H9 (cell line): ENCODE results near the gene PRR35. TPM values are rescaled to one million over a fixed set of nuclear protein-coding genes. Genes with fewer than 3 reads are reported as not detected.

Experiments
- DNase-seq: peaks from one replicate; pipeline ENCODE4 v3.0.0-alpha.2; 2017
- H2AFZ ChIP-seq: one replicate; pipeline ENCODE4 v1.6.1; 2013; ENCODE audit warnings: mild to moderate bottlenecking, low read length, control low read depth, moderate library complexity
- H2AK5ac ChIP-seq: 2 replicates; pipeline ENCODE4 v1.6.1; 2013; ENCODE audit warnings: low read length, control low read depth, mixed read lengths; ENCODE audit not compliant: insufficient read length
- H2BK120ac ChIP-seq: one replicate; pipeline ENCODE4 v1.6.1; 2013; ENCODE audit warnings: low read depth, mild to moderate bottlenecking, low read length, control low read depth, inconsistent platforms; ENCODE audit not compliant: poor library complexity, severe bottlenecking
- H2BK12ac ChIP-seq: 2 replicates; pipeline ENCODE4 v1.6.1; 2013; ENCODE audit warnings: low read length, control low read depth, mixed read lengths, low read depth; ENCODE audit not compliant: insufficient read length
- H2BK15ac ChIP-seq: 2 replicates; pipeline ENCODE4 v1.6.1; 2013; ENCODE audit warnings: low read depth, low read length, control low read depth
- H2BK20ac ChIP-seq: one replicate; pipeline ENCODE4 v1.6.1; 2013; ENCODE audit warnings: low read depth, mild to moderate bottlenecking, low read length, control low read depth, inconsistent platforms; ENCODE audit not compliant: poor library complexity, severe bottlenecking
- H2BK5ac ChIP-seq: 2 replicates; pipeline ENCODE4 v1.6.1; 2013; ENCODE audit warnings: low read length, control low read depth, mixed read lengths; ENCODE audit not compliant: insufficient read length
- H3K14ac ChIP-seq: 2 replicates; pipeline ENCODE4 v1.6.1; 2013; ENCODE audit warnings: low read length, control low read depth; ENCODE audit not compliant: insufficient read depth
- H3K18ac ChIP-seq: 2 replicates; pipeline ENCODE4 v1.6.1; 2013; ENCODE audit warnings: low read depth, mild to moderate bottlenecking, mixed read lengths, low read length, control low read depth; ENCODE audit not compliant: insufficient read length
- H3K23ac ChIP-seq: 2 replicates; pipeline ENCODE4 v1.6.1; 2013; ENCODE audit warnings: low read length, control low read depth, mixed read lengths, low read depth; ENCODE audit not compliant: insufficient read length
- H3K23me2 ChIP-seq: 2 replicates; pipeline ENCODE4 v1.6.1; 2013; ENCODE audit warnings: low read depth, mild to moderate bottlenecking, mixed read lengths, low read length, control low read depth; ENCODE audit not compliant: insufficient read length, poor library complexity, severe bottlenecking
- H3K27ac ChIP-seq: 2 replicates; pipeline ENCODE4 v1.5.1; 2013; ENCODE audit warnings: low read length, control low read depth, mixed read lengths, low read depth; ENCODE audit not compliant: insufficient read length
- H3K27me3 ChIP-seq: 2 replicates; pipeline ENCODE4 v1.6.1; 2013; ENCODE audit warnings: low read length, control low read depth, inconsistent platforms; ENCODE audit not compliant: insufficient read depth
- H3K4ac ChIP-seq: 2 replicates; pipeline ENCODE4 v1.6.1; 2013; ENCODE audit warnings: low read depth, mild to moderate bottlenecking, control low read depth, inconsistent platforms, low read length, moderate library complexity
- H3K4me1 ChIP-seq: 2 replicates; pipeline ENCODE4 v1.6.1; 2013; ENCODE audit warnings: low read length, control low read depth, inconsistent platforms; ENCODE audit not compliant: insufficient read depth
- H3K4me2 ChIP-seq: 2 replicates; pipeline ENCODE4 v1.6.1; 2013; ENCODE audit warnings: low read length, control low read depth, mixed read lengths; ENCODE audit not compliant: insufficient read length, insufficient read depth
- H3K56ac ChIP-seq: 2 replicates; pipeline ENCODE4 v1.6.1; 2013; ENCODE audit warnings: low read depth, mild to moderate bottlenecking, mixed read lengths, low read length, control low read depth; ENCODE audit not compliant: insufficient read length
- H3K79me1 ChIP-seq: 2 replicates; pipeline ENCODE4 v1.6.1; 2013; ENCODE audit warnings: low read depth, mild to moderate bottlenecking, moderate library complexity, low read length, control low read depth, inconsistent platforms; ENCODE audit not compliant: insufficient read depth, poor library complexity, severe bottlenecking
- H3K79me2 ChIP-seq: 2 replicates; pipeline ENCODE4 v1.6.1; 2013; ENCODE audit warnings: low read length, control low read depth, inconsistent platforms; ENCODE audit not compliant: insufficient read depth
- H3K9ac ChIP-seq: 2 replicates; pipeline ENCODE4 v1.6.1; 2013; ENCODE audit warnings: low read length, control low read depth, mixed read lengths; ENCODE audit not compliant: insufficient read length; ENCODE audit errors: extremely low read depth
- H3K9me3 ChIP-seq: one replicate; pipeline ENCODE4 v1.6.1; 2013; ENCODE audit warnings: low read depth, low read length, inconsistent platforms; ENCODE audit not compliant: control insufficient read depth
- H3T11ph ChIP-seq: one replicate; pipeline ENCODE4 v1.6.1; 2013; ENCODE audit warnings: mild to moderate bottlenecking, low read length, control low read depth, inconsistent platforms
- H4K20me1 ChIP-seq: one replicate; pipeline ENCODE4 v1.6.1; 2013; ENCODE audit not compliant: control insufficient read depth, insufficient read length, insufficient read depth
- H4K5ac ChIP-seq: 2 replicates; pipeline ENCODE4 v1.6.1; 2013; ENCODE audit warnings: low read depth, mild to moderate bottlenecking, mixed read lengths, low read length, control low read depth; ENCODE audit not compliant: insufficient read length
- H4K8ac ChIP-seq: replicated peaks from 2 replicates; pipeline ENCODE4 v1.6.1; 2013; ENCODE audit warnings: low read length, control low read depth, mixed read lengths, low read depth; ENCODE audit not compliant: insufficient read length
- H4K91ac ChIP-seq: 2 replicates; pipeline ENCODE4 v1.6.1; 2013; ENCODE audit warnings: low read depth, mild to moderate bottlenecking, moderate library complexity, mixed read lengths, low read length, control low read depth; ENCODE audit not compliant: insufficient read length
- H3K27ac Mint-ChIP-seq, 3 experiments: 2 replicates in 2 of 3; 3 replicates in 1 of 3; pipeline ENCODE4 v1.8.0; 2020 to 2021; ENCODE audit warnings: mixed read lengths in 3 of 3, mild to moderate bottlenecking in 1 of 3, moderate library complexity in 1 of 3
- H3K27me3 Mint-ChIP-seq: 2 replicates; pipeline ENCODE4 v1.8.0; 2021; ENCODE audit warnings: low read depth, mild to moderate bottlenecking, moderate library complexity, mixed read lengths
- H3K36me3 Mint-ChIP-seq, 3 experiments: 2 replicates in 2 of 3; 3 replicates in 1 of 3; pipeline ENCODE4 v1.8.0; 2020 to 2021; ENCODE audit warnings: low read depth in 3 of 3, mixed read lengths in 3 of 3; ENCODE audit not compliant: insufficient read depth in 1 of 3
- H3K4me1 Mint-ChIP-seq, 2 experiments: 2 replicates each; pipeline ENCODE4 v1.8.0; 2020; ENCODE audit warnings: mixed read lengths in 2 of 2
- H3K4me3 Mint-ChIP-seq, 2 experiments: 2 replicates in 1 of 2; 3 replicates in 1 of 2; pipeline ENCODE4 v1.8.0; 2020 to 2021; ENCODE audit warnings: mild to moderate bottlenecking in 2 of 2, mixed read lengths in 2 of 2, moderate library complexity in 1 of 2
- H3K9me3 Mint-ChIP-seq, 2 experiments: 2 replicates in 1 of 2; 3 replicates in 1 of 2; pipeline ENCODE4 v1.8.0; 2020; ENCODE audit warnings: mild to moderate bottlenecking in 2 of 2, mixed read lengths in 2 of 2, moderate library complexity in 1 of 2
- WGBS: extraction: QIAGEN DNeasy Blood & Tissue Kit; methylation state at CpG from one replicate; pipeline ENCODE4 v1.1.7; 2013; ENCODE audit warnings: missing lambda C conversion rate, low lambda C conversion rate, mixed read lengths; ENCODE audit not compliant: insufficient read length; ENCODE audit errors: extremely low coverage; 5-methylcytosine and 5-hydroxymethylcytosine counted together
- total RNA-seq: library from RNA; stranded (reverse); gene quantifications from 2 replicates; pipeline ENCODE4 v1.2.1, GENCODE V29; 2021
- TF ChIP-seq, protein P1 (sequence below): fragments of 200-600 bp; sonication (generic); conservative IDR thresholded peaks from 3 replicates; pipeline ENCODE4 v1.8.0; 2021; ENCODE audit warnings: antibody characterized with exemption, mild to moderate bottlenecking

PRR35 gene
- total RNA-seq, 1 experiment from 2014 or later = 0.33 TPM

DNA sequence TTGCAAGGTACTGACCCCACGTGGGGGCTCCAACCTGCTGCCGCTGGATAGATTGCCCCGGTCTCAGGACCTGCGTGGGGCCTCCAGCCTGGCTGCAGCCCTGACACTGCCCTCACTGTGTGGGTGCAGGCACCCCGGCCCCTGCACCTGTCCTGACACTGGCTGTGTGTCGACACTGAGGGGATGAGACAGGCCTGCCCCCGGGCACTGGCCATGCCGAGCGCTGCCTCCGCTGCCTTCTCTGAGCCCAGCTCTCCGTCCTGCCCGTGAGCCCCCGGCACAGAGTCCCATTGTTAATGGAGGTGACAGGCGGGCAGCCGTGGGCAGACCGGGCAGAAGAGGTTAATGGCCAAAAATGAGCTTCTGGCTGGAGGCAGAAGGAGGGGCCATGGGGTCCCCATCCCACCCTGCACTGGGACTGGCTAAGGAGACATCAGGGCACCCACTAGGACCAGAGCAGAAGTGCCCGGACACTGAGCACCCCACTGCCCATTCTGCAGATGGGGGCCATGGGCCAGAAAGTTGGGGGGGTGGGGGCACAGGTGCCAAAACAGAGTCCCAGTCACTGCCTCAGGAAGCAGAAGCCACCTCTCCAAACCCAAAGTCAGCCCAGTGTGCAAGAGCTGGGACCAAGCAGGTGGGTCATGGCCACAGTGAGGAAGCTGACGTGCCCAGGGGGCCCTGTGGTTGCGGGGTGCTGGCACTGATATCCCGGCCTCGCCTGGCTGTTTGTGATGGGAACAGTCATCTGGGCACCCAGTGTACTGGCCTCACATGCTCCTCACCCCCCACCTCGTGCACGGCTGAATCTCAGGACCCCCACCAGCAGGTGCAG is 2.5 kb upstream of the PRR35 start:
- Histone ChIP-seq H3K23me2 (no peaks in the 10 kb centered on the region), H2BK20ac (no peak overlapping the region), H4K5ac (no peak overlapping the region), H2AK5ac (no peak overlapping the region), H3K79me1 (no peaks in the 10 kb centered on the region), H3K9ac (no peak overlapping the region), H4K20me1 (peaks cover 3% of the 10 kb centered on the region), H3K27ac (no peak overlapping the region), H2BK12ac (no peak overlapping the region), H3K56ac (no peak overlapping the region), H3K9me3 (no peaks in the 10 kb centered on the region), H3K79me2 (no peaks in the 10 kb centered on the region), H3K23ac (no peak overlapping the region), H2BK120ac (no peak overlapping the region), H3K4me1 (no peaks in the 10 kb centered on the region), H3K18ac (no peak overlapping the region), H4K91ac (no peak overlapping the region), H3K4me2 (no peak overlapping the region), H3K14ac (no peak overlapping the region; the same call in 1 of the 2 replicates), H3K4ac (no peak overlapping the region), H2BK15ac (no peak overlapping the region), H2BK5ac (no peak overlapping the region), H2AFZ (no peak overlapping the region), H3T11ph (no peak overlapping the region), H3K27me3 (peaks cover 2% of the 10 kb centered on the region; the same call in 1 of the 2 replicates), H4K8ac (no peak overlapping the region)
- TF ChIP-seq, protein P1, sequence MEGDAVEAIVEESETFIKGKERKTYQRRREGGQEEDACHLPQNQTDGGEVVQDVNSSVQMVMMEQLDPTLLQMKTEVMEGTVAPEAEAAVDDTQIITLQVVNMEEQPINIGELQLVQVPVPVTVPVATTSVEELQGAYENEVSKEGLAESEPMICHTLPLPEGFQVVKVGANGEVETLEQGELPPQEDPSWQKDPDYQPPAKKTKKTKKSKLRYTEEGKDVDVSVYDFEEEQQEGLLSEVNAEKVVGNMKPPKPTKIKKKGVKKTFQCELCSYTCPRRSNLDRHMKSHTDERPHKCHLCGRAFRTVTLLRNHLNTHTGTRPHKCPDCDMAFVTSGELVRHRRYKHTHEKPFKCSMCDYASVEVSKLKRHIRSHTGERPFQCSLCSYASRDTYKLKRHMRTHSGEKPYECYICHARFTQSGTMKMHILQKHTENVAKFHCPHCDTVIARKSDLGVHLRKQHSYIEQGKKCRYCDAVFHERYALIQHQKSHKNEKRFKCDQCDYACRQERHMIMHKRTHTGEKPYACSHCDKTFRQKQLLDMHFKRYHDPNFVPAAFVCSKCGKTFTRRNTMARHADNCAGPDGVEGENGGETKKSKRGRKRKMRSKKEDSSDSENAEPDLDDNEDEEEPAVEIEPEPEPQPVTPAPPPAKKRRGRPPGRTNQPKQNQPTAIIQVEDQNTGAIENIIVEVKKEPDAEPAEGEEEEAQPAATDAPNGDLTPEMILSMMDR = no peak
- H3K36me3 Mint-ChIP-seq = peaks cover 0 to 3% (median 0%) of the 10 kb centered on the region in 3 experiments; a peak in 3 of 7 replicates
- no peak for DNase-seq
- no CpG with 5 or more reads among the region's 23 CpGs for WGBS
- H3K4me1 Mint-ChIP-seq = no peaks in the 10 kb centered on the region
- no peak overlapping the region for H3K4me3 Mint-ChIP-seq
- no peak overlapping the region for H3K27ac Mint-ChIP-seq
- H3K9me3 Mint-ChIP-seq = no peaks in the 10 kb centered on the region; a peak in 1 of 5 replicates
- H3K27me3 Mint-ChIP-seq = peaks cover 37% of the 10 kb centered on the region
